Spleen (tissue), 7 donors: ENCODE measurements around the gene SCARB1.
"Not testable (repeated sequence)": the region's sequence is repeated elsewhere in the genome, so short reads cannot be mapped to it uniquely, and the experiment has no call there.

ENCODE experiments used
- CTCF ChIP-seq, 11 experiments: fragments of 200-600 bp in 7 of 11; fragments of 450-650 bp in 4 of 11; sonication (generic) in 4 of 11; IDR thresholded peaks in 8 of 11; conservative IDR thresholded peaks in 3 of 11; 1 replicate in 7 of 11; 2 replicates in 4 of 11; pipeline versions ENCODE4 v1.4.0 to v1.8.0; 2016 to 2021; ENCODE audit warnings: antibody characterized with exemption in 11 of 11, inconsistent platforms in 4 of 11, mild to moderate bottlenecking in 1 of 11
- POLR2AphosphoS5 ChIP-seq, 3 donors: sonication (generic); formaldehyde crosslinking; IDR thresholded peaks; one replicate each; pipeline ENCODE4 v1.5.1; 2017; ENCODE audit warnings: antibody characterized with exemption in 3 of 3
- donor health status: DM: no; HTN: no; CAD: no; lungs with moderate emphysema.
- donor health status: DM: no; HTN: no; CAD: no.
- donor health status: DM: no; HTN: no; CAD: no.

GRCh38 chr12:124912529-124913287 is 49.0 kb upstream of the SCARB1 start:
- not testable (repeated sequence) for TF ChIP-seq CTCF (IDR thresholded peaks at IDR 0.05 in 8 of 11, conservative IDR thresholded peaks at IDR 0.05 in 3 of 11)
- peak in 2 of 3 donors; percentile 26 to 76 for TF ChIP-seq POLR2AphosphoS5 (IDR thresholded peaks at IDR 0.05)
